Measurements from ENCODE around the gene IFI27L2.

IFI27L2 gene

DNA sequence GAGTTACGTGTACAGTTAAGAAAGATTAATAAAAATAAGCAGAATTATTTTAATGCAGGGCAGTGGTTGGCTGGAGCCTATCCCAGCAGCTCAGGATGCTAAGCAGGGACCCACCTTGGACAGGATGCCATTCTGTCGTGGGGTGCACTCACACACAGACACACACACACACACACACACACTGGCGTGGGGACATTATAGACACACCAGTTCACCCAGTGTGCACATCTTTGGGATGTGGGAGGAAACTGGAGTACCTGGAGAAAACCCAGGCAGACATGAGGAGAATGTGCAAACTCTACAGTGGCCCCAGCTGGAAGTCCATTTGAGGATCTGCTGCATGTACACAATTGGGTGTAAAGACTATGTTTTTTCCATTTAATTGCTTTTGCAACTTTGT lies 12.8 kb upstream of the IFI27L2 start:
- no peak overlapping the region for H3K4me3 ChIP-seq (ENCODE audit: low read depth, low read length)
- no peak for DNase-seq (ENCODE audit: low read depth)
- TF ChIP-seq, protein P1, sequence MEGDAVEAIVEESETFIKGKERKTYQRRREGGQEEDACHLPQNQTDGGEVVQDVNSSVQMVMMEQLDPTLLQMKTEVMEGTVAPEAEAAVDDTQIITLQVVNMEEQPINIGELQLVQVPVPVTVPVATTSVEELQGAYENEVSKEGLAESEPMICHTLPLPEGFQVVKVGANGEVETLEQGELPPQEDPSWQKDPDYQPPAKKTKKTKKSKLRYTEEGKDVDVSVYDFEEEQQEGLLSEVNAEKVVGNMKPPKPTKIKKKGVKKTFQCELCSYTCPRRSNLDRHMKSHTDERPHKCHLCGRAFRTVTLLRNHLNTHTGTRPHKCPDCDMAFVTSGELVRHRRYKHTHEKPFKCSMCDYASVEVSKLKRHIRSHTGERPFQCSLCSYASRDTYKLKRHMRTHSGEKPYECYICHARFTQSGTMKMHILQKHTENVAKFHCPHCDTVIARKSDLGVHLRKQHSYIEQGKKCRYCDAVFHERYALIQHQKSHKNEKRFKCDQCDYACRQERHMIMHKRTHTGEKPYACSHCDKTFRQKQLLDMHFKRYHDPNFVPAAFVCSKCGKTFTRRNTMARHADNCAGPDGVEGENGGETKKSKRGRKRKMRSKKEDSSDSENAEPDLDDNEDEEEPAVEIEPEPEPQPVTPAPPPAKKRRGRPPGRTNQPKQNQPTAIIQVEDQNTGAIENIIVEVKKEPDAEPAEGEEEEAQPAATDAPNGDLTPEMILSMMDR (IDR thresholded peaks at IDR 0.05; ENCODE audit: low read depth, low read length, missing control alignments), result no peak

DNA sequence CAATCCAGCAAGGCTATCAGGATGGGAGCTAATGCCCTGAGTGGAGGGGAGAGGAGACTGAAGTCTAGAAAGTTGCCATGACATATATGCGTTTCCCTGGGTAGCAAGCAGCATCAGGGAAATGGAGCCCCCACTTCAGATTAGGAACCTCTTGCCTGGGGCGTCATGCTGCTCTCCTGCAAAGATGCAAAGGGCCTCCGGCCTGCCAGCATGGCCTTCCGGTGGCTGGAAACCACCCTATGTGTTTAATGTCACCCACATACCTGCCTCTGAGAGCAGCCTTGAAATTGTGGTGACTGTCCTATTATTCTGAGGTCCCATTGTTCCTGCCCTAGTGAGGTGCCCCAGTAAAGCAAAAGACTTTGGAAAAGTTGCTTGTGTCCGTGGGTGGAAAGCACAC lies 10.0 kb upstream of the IFI27L2 start:
- DNase-seq (ENCODE audit: low read depth), result no peak
- TF ChIP-seq, protein P1 (IDR thresholded peaks at IDR 0.05; ENCODE audit: low read depth, low read length, missing control alignments), result no peak
- no peak overlapping the region for H3K4me3 ChIP-seq (ENCODE audit: low read depth, low read length)

DNA sequence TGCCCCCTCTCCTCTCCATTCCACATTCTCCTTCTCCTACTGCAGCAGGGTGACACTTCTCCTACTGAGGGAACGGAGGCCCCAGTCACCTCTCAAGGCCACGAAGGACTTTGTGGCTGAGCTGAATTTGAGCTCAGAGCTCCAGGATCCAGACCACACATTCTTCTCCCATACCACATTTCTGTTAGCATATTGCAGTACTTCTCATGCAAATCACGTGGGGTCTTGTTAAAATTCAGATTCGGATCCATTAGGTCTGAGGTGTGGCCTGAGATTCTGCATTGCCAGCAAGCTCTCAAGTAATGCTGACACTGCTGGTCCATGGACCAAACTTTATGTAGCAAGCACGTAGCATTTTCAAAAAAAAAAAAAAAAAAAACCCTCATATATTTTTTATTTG lies 9.6 kb upstream of the IFI27L2 start:
- H3K4me3 ChIP-seq (ENCODE audit: low read depth, low read length), result no peak overlapping the region
- DNase-seq (ENCODE audit: low read depth), result no peak
- TF ChIP-seq, protein P1 (IDR thresholded peaks at IDR 0.05; ENCODE audit: low read depth, low read length, missing control alignments), result no peak

DNA sequence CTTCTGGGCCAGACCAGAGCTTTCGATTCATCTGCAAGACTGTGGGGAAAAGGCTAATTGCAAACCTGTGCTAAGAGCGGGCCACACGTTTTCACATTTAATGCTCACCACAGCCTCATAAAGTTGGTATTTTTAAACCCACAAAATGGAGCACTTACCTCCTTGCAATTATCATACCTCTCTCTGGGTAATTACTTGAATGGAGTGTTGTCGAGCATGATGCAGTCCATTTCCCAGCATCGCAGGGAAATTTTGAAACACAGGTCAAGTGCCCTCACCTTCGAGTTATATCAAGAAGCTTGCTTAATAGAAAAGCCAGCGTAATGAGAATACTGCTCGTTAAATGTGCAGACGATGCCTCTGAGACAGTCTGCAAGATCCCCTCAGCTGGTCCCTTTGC lies 8.8 kb upstream of the IFI27L2 start:
- H3K4me3 ChIP-seq (ENCODE audit: low read depth, low read length), result no peak overlapping the region
- TF ChIP-seq, protein P1 (IDR thresholded peaks at IDR 0.05; ENCODE audit: low read depth, low read length, missing control alignments), result no peak
- no peak for DNase-seq (ENCODE audit: low read depth)

DNA sequence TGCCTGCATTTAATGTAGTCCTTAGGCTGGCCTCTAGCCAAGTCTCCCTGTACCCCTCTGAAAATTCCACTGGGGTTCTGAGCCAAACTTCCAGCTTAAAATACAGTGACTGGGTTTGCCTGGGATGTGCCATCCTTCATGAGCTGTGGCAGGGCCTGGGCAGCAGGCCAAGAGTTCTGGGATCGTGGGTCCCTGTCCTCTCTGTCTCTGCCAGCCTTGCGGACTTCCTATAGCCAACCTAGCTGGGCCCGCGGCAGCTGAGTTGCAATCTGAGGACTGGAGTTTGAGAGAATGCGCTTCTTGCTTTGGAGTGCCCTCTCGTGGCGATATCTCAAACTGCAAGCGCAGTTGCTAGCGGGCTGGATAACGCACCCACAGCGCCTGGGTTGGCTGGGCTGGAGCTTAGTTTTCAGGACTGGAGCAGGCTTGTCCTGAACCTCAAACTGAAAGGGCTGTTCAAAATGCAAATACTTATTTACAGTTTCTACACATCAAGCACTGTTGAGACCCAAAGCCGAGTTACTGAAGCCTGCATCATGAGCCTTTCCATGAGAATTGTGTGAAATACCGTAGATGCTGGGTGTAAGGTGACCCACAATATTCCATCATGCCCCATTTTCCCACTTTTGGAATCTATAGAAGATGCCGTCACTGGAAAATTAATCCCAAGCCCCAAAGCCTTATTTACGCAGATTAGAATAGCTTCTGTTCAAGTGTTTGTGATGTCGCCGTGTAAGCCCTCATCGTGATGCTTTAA lies 7.3 kb upstream of the IFI27L2 start:
- TF ChIP-seq, protein P1 (IDR thresholded peaks at IDR 0.05; ENCODE audit: low read depth, low read length, missing control alignments), result peak; percentile 99
- H3K4me3 ChIP-seq (ENCODE audit: low read depth, low read length), result no peak overlapping the region
- DNase-seq (ENCODE audit: low read depth), result peak; percentile 49

DNA sequence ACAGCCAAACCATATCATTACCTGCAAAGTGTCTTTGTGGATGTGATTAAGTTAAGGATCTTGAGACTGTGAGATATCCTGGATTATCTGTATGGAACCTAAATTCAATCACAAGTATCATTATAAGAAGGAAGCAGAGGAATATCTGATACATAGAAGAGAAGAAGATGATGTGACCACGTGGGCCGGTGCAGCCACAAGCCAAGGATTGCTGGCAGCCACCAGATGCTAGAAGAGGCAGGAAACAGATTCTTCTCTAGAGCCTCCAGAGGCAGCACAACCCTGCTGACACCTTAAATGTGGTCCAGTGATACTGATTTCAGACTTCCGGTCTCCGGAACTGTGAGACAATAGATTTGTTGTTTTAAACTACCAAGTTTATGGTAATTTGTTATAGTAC lies 6.1 kb upstream of the IFI27L2 start:
- DNase-seq (ENCODE audit: low read depth), result no peak
- TF ChIP-seq, protein P1 (IDR thresholded peaks at IDR 0.05; ENCODE audit: low read depth, low read length, missing control alignments), result no peak

DNA sequence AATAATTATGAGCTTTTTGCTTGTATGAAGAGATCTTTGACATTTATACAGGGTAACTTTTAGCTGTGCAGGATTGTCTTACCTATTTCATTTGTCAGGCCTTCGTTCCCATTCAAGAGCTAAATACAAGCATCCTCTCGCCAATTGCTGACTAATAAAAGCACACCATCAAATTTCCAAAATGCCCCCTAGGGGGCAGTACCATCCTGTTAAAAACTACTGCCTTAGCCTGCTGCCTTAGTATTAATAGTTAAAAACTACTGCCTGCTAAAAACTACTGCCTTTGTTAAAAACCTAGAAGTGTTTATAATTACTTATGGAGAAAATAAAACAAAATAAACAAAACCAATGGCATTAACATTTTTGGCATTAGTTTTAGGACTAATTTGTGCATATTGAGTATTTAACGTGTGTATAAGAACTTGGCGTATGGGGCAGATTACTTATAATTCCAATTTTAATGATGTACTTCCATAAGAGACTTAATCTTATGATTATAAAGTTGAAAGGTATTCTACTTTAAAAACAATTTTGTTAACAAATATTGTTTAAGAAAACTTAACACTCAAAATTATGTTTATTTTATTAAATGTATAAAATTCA lies 3.0 kb upstream of the IFI27L2 start:
- no peak overlapping the region for H3K4me3 ChIP-seq (ENCODE audit: low read depth, low read length)
- TF ChIP-seq, protein P1 (IDR thresholded peaks at IDR 0.05; ENCODE audit: low read depth, low read length, missing control alignments), result peak; percentile 69
- DNase-seq (ENCODE audit: low read depth), result peak; percentile 35

More for the DNA sequence above, 6.1 kb upstream of the IFI27L2 start:
- no peak overlapping the region for H3K4me3 ChIP-seq (ENCODE audit: low read depth, low read length)

All from GM12864 (cell line).